HepG2 (cell line): ENCODE data around the gene BAIAP2L2. TPM values are rescaled to one million over a fixed set of nuclear protein-coding genes. Genes with fewer than 3 reads are reported as not detected.

Experiments used
- BHLHE40 ChIP-seq: IDR thresholded peaks from 2 replicates; pipeline ENCODE4 v1.6.1; 2011; ENCODE audit warnings: low read length, improper control_type of control experiment
- GATAD2A ChIP-seq: IDR thresholded peaks from 2 replicates; pipeline ENCODE4 v1.6.1; 2016
- MLXIP ChIP-seq: sonication (generic); formaldehyde crosslinking; IDR thresholded peaks from 2 replicates; pipeline ENCODE4 v1.9.0; 2021; ENCODE audit warnings: missing genetic modification reagents, borderline replicate concordance
- PPARG ChIP-seq: conservative IDR thresholded peaks from 2 replicates; pipeline ENCODE4 v1.6.1; 2016; ENCODE audit warnings: missing biosample characterization, missing genetic modification reagents
- PRDM10 ChIP-seq: sonication (generic); formaldehyde crosslinking; IDR thresholded peaks from 2 replicates; pipeline ENCODE4 v1.4.0; 2020; ENCODE audit warnings: low read depth, missing genetic modification reagents
- SMAD3 ChIP-seq: sonication (generic); formaldehyde crosslinking; IDR thresholded peaks from 2 replicates; pipeline ENCODE4 v1.4.0; 2020; ENCODE audit warnings: missing genetic modification reagents
- SNAPC2 ChIP-seq: sonication (generic); formaldehyde crosslinking; IDR thresholded peaks from 2 replicates; pipeline ENCODE4 v1.8.1; 2022; ENCODE audit warnings: mild to moderate bottlenecking, missing genetic modification reagents
- ZGPAT ChIP-seq: IDR thresholded peaks from 2 replicates; pipeline ENCODE4 v1.6.1; 2016; ENCODE audit warnings: mild to moderate bottlenecking
- ZNF124 ChIP-seq: sonication (generic); formaldehyde crosslinking; IDR thresholded peaks from 2 replicates; pipeline ENCODE4 v1.4.0; 2020; ENCODE audit warnings: missing genetic modification reagents
- ZNF274 ChIP-seq: sonication (generic); formaldehyde crosslinking; IDR thresholded peaks from 2 replicates; pipeline ENCODE4 v1.5.1; 2020; ENCODE audit warnings: mild to moderate bottlenecking, missing genetic modification reagents
- ZNF280D ChIP-seq: sonication (generic); formaldehyde crosslinking; IDR thresholded peaks from 2 replicates; pipeline ENCODE4 v1.5.1; 2020; ENCODE audit warnings: mild to moderate bottlenecking, missing genetic modification reagents
- ZNF768 ChIP-seq: sonication (generic); formaldehyde crosslinking; IDR thresholded peaks from 2 replicates; pipeline ENCODE4 v1.4.0; 2020; ENCODE audit warnings: missing genetic modification reagents
- ZNF790 ChIP-seq: sonication (generic); formaldehyde crosslinking; IDR thresholded peaks from 2 replicates; pipeline ENCODE4 v1.8.0; 2022; ENCODE audit warnings: missing genetic modification reagents, mild to moderate bottlenecking, borderline replicate concordance
- ZSCAN25 ChIP-seq: sonication (generic); formaldehyde crosslinking; IDR thresholded peaks from 2 replicates; pipeline ENCODE4 v1.8.0; 2022; ENCODE audit warnings: mild to moderate bottlenecking, missing genetic modification reagents
- ZSCAN5A ChIP-seq: sonication (generic); formaldehyde crosslinking; IDR thresholded peaks from 2 replicates; pipeline ENCODE4 v1.8.0; 2022; ENCODE audit warnings: mild to moderate bottlenecking, missing genetic modification reagents, borderline replicate concordance
- polyA plus RNA-seq, 8 experiments: library from polyadenylated mRNA; depleted of rRNA in 3 of 8; stranded (reverse) in 7 of 8; unstranded in 1 of 8; fragments of >200 nt; fragmentation: Illumina TruSeq in 4 of 8; extraction: Trizol in 4 of 8; gene quantifications; 2 replicates each; pipeline versions ENCODE4 v1.2.1 to v1.2.3, GENCODE V29; 2011 to 2016; ENCODE audit warnings: low read depth in 4 of 8, missing spikeins in 1 of 8, mixed read lengths in 1 of 8; ENCODE audit not compliant: insufficient read depth in 1 of 8
- total RNA-seq, 5 experiments: library from RNA; depleted of rRNA; stranded (reverse); fragments of >200 nt; fragmentation: Illumina TruSeq; extraction: Trizol; gene quantifications; 2 replicates each; pipeline ENCODE4 v1.2.3, GENCODE V29; 2016; ENCODE audit warnings: low read depth in 1 of 5

BAIAP2L2 gene
- total and polyA plus RNA-seq, 2 of the 13 experiments (the other 11 are each of a cell fraction or from before 2014, with no cell fraction given), result 4.4 to 7.5 TPM

GRCh38 chr22:38051900-38052862 lies 58.3 kb downstream of the BAIAP2L2 start (continued):
- TF ChIP-seq ZNF768 (peak; percentile 40; the same call in 1 of the 2 replicates), SNAPC2 (no peak), SMAD3 (peak; percentile 69; the same call in 1 of the 2 replicates), ZNF274 (peak; percentile 86), ZSCAN5A (CRISPR knock-in tag) (no peak), ZGPAT (CRISPR knock-in tag) (peak; percentile 80; the same call in 1 of the 2 replicates), BHLHE40 (peak; percentile 56), ZNF280D (0 out of 2 replicates have a peak, but pooled peaks have one; percentile 34), ZNF124 (CRISPR knock-in tag) (peak; percentile 77; the same call in 1 of the 2 replicates), GATAD2A (CRISPR knock-in tag) (peak; percentile 79), PRDM10 (peak; percentile 59; the same call in 1 of the 2 replicates), ZNF790 (CRISPR knock-in tag) (no peak), ZSCAN25 (CRISPR knock-in tag) (peak; percentile 81), PPARG (CRISPR knock-in tag) (peak; percentile 71), MLXIP (CRISPR knock-in tag) (no peak)
